ENCODE results near the gene OAS1. TPM values are rescaled to one million over a fixed set of nuclear protein-coding genes. Genes with fewer than 3 reads are reported as not detected.

Gene OAS1
- total RNA-seq, 2 donors from 2014 or later, result 17.3 to 41.9 TPM

DNA sequence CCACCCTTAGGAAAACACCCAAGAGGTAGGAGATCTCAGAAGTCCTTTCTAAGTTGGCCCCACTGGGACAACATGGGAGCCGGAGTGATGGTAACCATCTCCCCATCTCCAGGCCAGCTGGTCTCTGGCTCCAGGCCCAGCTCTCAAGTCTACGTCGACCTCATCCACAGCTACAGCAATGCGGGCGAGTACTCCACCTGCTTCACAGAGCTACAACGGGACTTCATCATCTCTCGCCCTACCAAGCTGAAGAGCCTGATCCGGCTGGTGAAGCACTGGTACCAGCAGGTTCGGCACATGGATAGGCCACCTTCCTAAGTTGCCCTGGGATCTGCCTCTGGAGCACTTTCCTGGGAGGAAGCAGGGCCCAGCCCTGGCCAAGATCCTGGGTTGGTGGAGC is 60.5 kb downstream of the OAS1 start:
- H3K9me3 Mint-ChIP-seq, result no peaks in the 10 kb centered on the region
- no peaks in the 10 kb centered on the region for H3K4me1 Mint-ChIP-seq (ENCODE audit: low read depth)
- H3K27ac Mint-ChIP-seq, result no peak overlapping the region
- H3K4me3 Mint-ChIP-seq, result no peak overlapping the region
- H3K36me3 Mint-ChIP-seq (ENCODE audit: insufficient read depth in 2 of 2), result peaks cover 3 to 4% of the 10 kb centered on the region in 2 donors
- DNase-seq (no peak), ATAC-seq (replicated peaks in 1 of 2) (no peak)
- H3K27me3 Mint-ChIP-seq (ENCODE audit: low read depth), result no peaks in the 10 kb centered on the region

DNA sequence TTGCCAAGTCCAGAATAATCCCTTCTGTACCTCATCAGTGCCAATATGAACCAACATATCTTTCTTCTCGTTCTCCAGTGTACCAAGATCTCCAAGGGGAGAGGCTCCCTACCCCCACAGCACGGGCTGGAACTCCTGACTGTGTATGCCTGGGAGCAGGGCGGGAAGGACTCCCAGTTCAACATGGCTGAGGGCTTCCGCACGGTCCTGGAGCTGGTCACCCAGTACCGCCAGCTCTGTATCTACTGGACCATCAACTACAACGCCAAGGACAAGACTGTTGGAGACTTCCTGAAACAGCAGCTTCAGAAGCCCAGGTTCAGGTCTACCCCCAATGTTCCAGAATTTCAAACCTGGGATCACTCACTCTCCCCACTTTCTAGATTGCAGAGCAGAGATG is 61.1 kb downstream of the OAS1 start:
- Mint-ChIP-seq H3K27ac (no peak overlapping the region), H3K4me3 (no peak overlapping the region), H3K4me1 (ENCODE audit: low read depth) (no peaks in the 10 kb centered on the region), H3K36me3 (ENCODE audit: insufficient read depth in 2 of 2) (peaks cover 0 to 2% of the 10 kb centered on the region in 2 donors), H3K27me3 (ENCODE audit: low read depth) (no peaks in the 10 kb centered on the region), H3K9me3 (no peaks in the 10 kb centered on the region)
- ATAC-seq (replicated peaks in 1 of 2), result no peak
- no peak for DNase-seq

Other genes with a start within 250 kb of the OAS1 start
- gene RPH3A, start 115.2 kb upstream of the OAS1 start, total RNA-seq, result not detected
- gene OAS3, start 31.5 kb downstream of the OAS1 start, total RNA-seq, result 10 to 100 TPM; 14.7 to 39.3 TPM
- 100 to 1,000 TPM in 1 of 2 donors, 10 to 100 TPM in 1; 80.2 to 139 TPM for gene OAS2, start 71.6 kb downstream of the OAS1 start, total RNA-seq
- gene DTX1, start 149.8 kb downstream of the OAS1 start, total RNA-seq, result 10 to 100 TPM; 17.6 to 18.0 TPM
- gene RASAL1, start 228.8 kb downstream of the OAS1 start, total RNA-seq, result 10 to 100 TPM in 1 of 2 donors, 1 to 10 TPM in 1; 6.7 to 13.4 TPM
- 1 to 10 TPM; 2.0 to 2.1 TPM for gene CFAP73, start 242.8 kb downstream of the OAS1 start, total RNA-seq